ENCODE measurements around the gene BCL2L15. TPM values are rescaled to one million over a fixed set of nuclear protein-coding genes. Genes with fewer than 3 reads are reported as not detected.

The BCL2L15 gene
- total and polyA plus RNA-seq, 10 donors = 0.64 to 7.1 (median 1.9) TPM

GRCh38 chr1:113890816-113891215 is 3.4 kb upstream of the BCL2L15 start:
- H3K4me3 ChIP-seq = no peak overlapping the region
- no peak for TF ChIP-seq POLR2A (IDR thresholded peaks at IDR 0.05)
- TF ChIP-seq CTCF (IDR thresholded peaks at IDR 0.05 in 8 of 11, conservative IDR thresholded peaks at IDR 0.05 in 3 of 11) = no peak
- no peak for TF ChIP-seq POLR2AphosphoS5 (IDR thresholded peaks at IDR 0.05)
- peaks cover 0 to 17% (median 0%) of the 10 kb centered on the region in 6 donors for H3K4me1 ChIP-seq
- peaks cover 0 to 28% (median 20%) of the 10 kb centered on the region in 6 donors for H3K36me3 ChIP-seq
- H3K27me3 ChIP-seq (replicated peaks in 1 of 7) = no peaks in the 10 kb centered on the region
- no peak for DNase-seq
- intact Hi-C loops (cut with DNase I; ENCODE audit: low total_unique reads) = no loop called here
- H3K9me3 ChIP-seq = no peaks in the 10 kb centered on the region
- 41 to 68% (median 60%) methylated on average over 2 of the region's 2 CpGs for WGBS, 5 donors
- no peak overlapping the region for H3K27ac ChIP-seq

GRCh38 chr1:113886417-113887401 is 672 bp downstream of the BCL2L15 start:
- no peaks in the 10 kb centered on the region for H3K27me3 ChIP-seq (replicated peaks in 1 of 7)
- DNase-seq = no peak
- H3K4me1 ChIP-seq = peaks cover 0 to 28% (median 2%) of the 10 kb centered on the region in 6 donors
- WGBS, 5 donors = 79 to 87% (median 80%) methylated on average over 17 of the region's 17 CpGs
- no peaks in the 10 kb centered on the region for H3K36me3 ChIP-seq
- peak overlapping the region in 1 of 8 donors; percentile 6 for H3K4me3 ChIP-seq
- H3K9me3 ChIP-seq = no peaks in the 10 kb centered on the region
- intact Hi-C loops (cut with DNase I; ENCODE audit: low total_unique reads) = no loop called here
- peak overlapping the region in 5 of 8 donors; percentile 7 to 56 (median 42) for H3K27ac ChIP-seq
- TF ChIP-seq CTCF (IDR thresholded peaks at IDR 0.05 in 8 of 11, conservative IDR thresholded peaks at IDR 0.05 in 3 of 11) = no peak
- no peak for TF ChIP-seq POLR2A (IDR thresholded peaks at IDR 0.05)
- no peak for TF ChIP-seq POLR2AphosphoS5 (IDR thresholded peaks at IDR 0.05)

- intact Hi-C loops (cut with DNase I; ENCODE audit: low total_unique reads) = no loop called here
- no peak overlapping the region for H3K4me3 ChIP-seq
- WGBS, 5 donors = 93 to 100% (median 96%) methylated on average over 2 of the region's 2 CpGs
These were observed 5.7 kb downstream of the BCL2L15 start for GRCh38 chr1:113881661-113882060.

More at GRCh38 chr1:113881661-113882060, 5.7 kb downstream of the BCL2L15 start:
- no peaks in the 10 kb centered on the region for H3K27me3 ChIP-seq (replicated peaks in 1 of 7)
- no peaks in the 10 kb centered on the region for H3K36me3 ChIP-seq
- H3K27ac ChIP-seq = peak overlapping the region in 5 of 8 donors; percentile 41 to 79 (median 73)
- no peak for DNase-seq
- TF ChIP-seq CTCF (IDR thresholded peaks at IDR 0.05 in 8 of 11, conservative IDR thresholded peaks at IDR 0.05 in 3 of 11) = no peak
- TF ChIP-seq POLR2A (IDR thresholded peaks at IDR 0.05) = no peak
- no peak for TF ChIP-seq POLR2AphosphoS5 (IDR thresholded peaks at IDR 0.05)
- peaks cover 0 to 55% (median 24%) of the 10 kb centered on the region in 6 donors for H3K4me1 ChIP-seq
- H3K9me3 ChIP-seq = no peaks in the 10 kb centered on the region
